Central memory CD4-positive, alpha-beta T cell (primary cell): ENCODE results near the gene DUT.
A peak's percentile ranks its signal among the peaks of the same experiment; 100 is the strongest.
"Not testable (repeated sequence)": the region's sequence is repeated elsewhere in the genome, so short reads cannot be mapped to it uniquely, and the experiment has no call there.

Source experiments
- DNase-seq: peaks from one replicate; pipeline ENCODE4 v3.0.0; 2022
- total RNA-seq, 3 experiments: gene quantifications; one replicate each; lab custom pipeline; 2026; lab: John Stamatoyannopoulos, UW

DUT gene
- 76.3 to 94.1 (median 88.4) reads per million in 3 experiments for total RNA-seq

DNA sequence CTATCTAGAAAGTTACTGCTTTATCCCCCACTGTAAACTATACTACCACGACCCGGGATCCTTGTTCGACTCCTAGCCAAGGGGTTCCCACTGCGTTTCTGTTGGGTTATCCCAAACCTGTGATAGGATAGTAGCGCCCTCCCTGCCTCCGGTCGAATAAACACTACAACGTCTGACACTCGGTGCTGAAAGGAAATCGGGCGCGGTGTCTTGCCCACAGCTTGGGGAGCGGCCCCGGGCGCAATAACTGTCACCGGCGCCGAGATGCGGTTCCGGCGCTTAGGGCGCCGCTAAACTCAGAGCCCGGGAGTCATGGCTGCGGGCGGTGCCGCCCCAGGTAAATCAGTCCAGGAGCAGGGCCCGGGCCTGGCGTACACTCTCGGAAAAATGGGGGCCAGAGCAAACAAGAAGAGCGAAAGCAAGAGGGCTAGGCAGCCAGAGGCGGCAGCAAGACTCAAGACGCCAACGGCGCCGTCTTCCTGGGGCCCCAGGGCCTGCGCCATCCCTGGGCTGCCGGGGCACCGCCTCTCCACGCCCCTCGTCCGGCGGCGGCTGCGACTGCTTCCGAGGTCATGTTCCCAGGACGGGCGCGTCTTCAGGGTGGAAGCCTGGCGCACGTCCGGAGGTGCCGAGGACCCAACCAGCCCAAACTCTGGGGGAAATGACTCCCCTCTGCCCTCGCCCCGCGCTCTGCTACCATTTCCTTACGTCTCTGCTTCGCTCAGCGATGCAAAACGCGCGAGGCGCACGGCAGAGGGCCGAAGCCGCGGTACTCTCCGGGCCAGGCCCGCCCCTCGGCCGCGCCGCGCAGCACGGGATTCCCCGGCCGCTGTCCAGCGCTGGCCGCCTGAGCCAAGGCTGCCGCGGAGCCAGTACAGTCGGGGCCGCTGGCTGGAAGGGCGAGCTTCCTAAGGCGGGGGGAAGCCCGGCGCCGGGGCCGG, at the start of gene DUT:
DUT (plus strand) TSS at position 575 of the 941 bp plus-strand sequence; CDS start at position 662, 87 bp downstream.
- peak; percentile 84 for DNase-seq

DNA sequence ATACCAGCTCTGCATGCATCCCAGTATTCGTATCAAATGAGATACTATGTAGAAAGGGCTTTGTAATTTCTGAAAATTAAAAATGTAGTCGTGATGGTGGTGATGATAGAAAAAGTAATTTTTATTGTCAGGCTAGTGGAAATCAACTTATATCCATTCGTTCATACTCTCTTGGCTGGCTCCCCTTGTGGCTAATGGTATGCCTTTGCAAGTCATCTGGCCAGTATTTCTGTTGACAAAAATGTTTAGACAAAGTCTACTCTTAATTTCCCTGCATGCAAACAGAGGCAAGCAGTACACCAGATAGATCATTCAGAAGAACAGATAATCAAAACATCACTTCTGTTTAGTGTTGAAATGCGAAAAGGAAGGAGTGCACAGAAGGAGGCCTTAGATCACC, 49.6 kb upstream of the DUT start:
- DNase-seq = no peak

DNA sequence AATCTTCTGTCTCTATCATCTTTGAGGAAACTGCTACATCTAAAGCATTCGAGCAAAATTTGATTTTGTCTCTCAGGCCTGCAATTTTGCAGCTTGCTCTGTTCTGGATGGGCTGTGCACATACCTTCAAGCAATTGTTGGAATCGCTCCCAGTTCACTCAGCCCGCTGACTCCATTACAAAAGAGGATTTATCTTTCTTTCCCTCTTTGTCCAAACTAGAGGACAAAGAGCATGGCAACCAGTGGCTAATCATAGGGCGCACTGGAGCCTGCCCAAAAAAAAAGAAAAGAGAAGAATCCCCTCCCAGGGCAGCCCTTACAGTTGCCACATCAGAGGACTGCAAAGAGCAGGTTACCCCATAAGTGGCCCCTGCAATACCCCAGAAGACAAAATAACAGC, 49.0 kb upstream of the DUT start:
- no peak for DNase-seq

DNA sequence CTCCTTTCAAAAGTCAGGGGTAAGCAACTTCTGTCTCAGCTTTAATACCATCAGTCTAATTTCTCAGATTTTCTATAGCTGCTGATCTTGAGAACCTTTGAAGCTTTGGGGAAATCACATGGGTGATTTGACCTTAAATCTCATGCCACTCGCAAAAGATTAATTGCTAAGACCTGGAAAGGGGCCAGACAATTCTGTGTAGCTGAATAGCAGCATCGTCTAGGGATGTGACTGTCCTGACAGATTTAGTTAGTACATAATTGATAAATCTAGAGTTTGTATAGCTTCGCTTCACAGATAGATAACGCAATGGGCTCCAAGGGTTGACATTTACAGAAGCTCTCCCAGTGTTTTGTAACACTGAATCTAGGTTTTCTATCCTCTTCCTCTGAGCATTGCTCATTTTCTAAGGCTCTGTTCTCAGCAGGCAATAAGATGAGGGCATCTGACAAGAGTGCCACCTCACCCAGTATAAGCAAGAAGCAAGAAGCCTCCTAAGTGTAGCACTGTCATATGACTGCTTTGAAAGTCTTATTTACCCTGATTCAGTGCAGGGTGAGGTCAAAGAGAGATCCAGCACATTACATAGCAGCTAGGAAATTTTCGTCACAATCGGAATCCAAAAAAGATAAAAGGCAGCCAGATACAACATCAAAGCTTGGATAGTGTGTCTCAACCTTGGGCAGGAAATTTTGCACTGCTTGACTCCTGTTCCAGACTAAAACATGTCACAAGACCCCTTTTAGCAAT, 47.7 kb upstream of the DUT start:
- no peak for DNase-seq

DNA sequence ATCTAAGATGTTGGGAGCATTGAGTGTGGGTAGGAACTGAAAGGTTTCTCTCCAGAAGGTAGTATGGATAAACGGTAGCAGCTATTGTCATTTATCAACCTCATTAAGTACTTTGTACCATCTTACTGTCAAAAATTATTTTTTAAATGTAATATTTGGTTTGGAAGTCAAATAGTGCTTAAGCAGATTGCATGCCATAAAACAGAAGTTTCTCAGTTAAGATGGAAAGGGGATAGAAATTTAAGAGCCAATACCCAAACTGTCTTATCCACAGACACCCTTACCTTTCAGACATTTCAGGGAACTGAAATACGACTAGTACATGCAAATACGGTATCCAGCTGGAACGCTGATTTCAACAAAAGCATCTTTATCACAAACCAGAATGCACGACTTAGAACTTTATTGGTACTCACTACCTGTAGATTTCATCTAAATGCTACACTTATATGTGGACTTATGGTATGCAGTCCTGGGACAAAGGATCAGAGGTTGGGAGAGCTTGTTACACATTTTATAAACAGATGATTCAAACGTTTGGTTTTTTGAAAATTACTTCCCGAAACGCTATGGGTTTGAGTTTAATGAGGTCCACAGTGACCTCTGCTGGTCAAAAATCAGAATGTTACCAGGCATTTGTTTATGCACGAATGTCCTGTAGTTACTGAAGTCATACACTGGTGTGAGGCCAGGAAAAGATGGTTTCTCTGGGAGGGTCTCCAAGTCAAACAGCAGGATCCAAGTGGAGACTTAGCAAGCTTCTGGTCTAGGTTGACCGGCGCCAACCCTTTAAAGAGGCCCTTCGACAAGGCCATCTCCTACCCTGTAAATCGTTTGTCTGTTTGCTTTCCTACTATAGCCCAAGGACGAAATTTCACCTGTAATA, 45.7 kb upstream of the DUT start:
- peak; percentile 17 for DNase-seq

DNA sequence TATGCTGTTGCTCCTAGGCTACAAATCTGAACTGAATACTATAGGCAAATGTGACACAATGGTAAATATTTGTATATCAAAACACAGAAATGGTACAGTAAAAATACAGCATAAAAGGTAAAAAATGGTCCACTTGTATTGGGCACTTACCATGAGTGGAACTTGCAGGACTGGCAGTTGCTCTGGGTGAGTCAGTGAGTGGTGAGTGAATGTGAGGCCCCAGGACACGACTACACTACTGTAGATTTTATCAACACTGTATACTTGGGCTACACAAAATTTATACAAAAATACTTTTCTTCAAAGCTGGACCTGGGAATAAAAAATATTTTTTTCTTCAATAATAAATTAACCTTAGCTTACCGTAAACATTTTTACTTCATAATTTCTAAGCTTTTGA, 41.6 kb upstream of the DUT start:
- DNase-seq = no peak

DNA sequence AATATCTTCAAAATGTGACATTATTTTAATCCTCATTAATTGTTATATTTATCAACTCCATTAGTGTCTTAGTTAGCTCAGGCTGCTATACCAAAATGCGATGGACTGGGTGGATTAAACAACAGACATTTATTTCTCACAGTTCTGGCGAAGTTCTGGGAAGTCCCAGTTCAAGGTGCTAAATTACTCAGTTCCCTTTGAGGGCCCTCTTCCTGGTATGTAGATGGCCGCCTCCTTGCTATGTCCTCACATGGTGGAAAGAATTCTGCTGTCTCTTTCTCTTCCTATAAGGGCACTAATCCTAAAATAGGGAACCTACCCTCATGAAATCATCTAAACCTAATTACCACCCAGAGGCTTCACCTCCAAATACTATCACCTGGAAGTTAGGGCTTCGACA, 38.8 kb upstream of the DUT start:
- DNase-seq = no peak

DNA sequence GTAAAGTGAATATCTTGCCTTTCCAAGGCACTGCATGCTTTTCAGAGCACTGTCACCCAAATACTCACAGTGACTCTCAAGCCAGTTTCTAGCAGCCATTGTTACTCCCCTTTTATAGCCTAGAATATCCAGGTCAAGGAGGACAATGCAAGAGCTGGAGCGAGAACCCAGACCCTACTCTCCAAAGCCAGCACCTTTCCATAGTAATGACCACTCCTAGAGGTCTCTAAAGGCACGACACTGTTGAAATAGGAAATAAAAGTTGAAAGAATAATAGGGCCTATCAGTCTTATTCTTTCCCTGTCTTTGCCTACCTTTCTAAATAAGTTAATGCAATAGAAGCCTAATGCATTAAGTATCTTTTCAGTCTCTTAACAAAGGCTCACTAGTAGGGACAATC, 33.6 kb upstream of the DUT start:
- no peak for DNase-seq

DNA sequence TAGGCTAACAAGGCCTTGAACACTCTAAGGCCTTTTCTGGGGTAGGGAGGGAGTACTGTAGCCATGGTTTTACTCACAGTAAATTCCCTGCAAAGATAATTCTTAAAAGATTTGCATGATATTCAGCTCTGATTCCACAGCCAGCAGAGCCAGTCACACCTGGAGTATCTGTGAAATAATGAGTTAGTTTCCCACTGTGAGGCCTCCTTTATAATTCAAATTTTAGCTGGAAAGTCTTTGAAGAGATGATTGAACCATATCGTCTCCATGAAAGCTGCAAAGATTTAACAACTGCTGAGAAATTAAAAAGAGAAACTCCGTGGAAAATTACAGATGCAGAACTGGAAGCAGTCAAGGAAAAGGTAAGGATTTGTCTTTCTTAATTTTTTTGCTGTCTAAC, 32.3 kb upstream of the DUT start:
- no peak for DNase-seq

DNA sequence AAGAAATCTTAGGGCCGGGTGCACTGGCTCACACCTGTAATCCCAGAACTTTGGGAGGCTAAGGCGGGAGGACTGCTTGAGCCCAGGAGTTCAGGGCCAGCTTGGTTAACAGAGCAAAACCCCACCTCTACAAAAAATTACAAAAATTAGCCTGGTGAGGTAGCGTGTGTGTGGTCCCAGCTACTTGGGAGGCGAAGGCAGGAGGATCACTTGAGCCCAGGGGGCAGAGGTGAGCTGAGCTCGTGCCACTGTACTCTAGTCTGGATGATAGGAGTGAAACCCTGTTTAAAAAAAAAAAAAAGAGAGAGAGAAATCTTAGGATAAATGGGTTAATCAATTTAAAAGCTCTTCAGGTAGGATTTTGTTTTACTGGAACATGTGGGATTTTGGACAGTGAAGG, 31.2 kb upstream of the DUT start:
- no peak for DNase-seq

DNA sequence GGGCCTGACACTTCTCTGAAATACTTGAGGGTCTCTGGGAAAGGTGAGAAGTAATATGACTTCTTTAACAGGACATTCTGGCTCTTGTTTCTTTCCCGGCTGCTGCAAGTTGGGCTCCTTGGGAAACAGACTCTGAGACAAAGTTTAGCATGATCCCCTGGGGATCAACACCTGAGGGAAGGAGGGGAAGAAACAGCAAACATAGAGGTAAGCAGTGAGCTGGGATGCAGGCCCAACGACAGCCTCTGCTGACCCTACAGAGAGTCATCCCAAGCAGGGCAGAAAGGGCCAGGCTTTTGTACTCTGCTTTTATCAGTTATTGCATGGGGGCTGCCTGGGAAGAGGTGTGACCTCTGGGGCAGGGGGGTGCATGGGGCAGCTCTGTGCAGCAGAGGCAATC, 26.8 kb upstream of the DUT start:
- no peak for DNase-seq

DNA sequence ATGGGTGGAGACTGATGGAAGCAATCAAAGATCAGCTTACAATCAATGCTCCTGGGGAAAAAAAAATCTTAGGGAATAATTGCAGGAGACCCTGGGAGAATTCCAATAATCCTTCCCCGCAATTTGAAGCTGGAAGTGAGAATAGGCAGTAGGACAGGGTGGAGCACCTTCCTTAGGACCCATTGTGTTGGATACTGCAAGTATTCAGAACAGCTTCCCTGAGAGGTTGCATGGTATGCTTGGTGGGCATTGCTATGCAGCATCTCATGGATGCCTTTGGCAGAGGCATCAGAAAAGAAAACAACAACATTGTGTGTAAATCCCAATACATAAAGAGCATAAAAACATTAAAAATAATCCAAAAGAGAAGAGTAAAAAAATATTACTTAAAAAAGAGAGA, 24.6 kb upstream of the DUT start:
- no peak for DNase-seq

DNA sequence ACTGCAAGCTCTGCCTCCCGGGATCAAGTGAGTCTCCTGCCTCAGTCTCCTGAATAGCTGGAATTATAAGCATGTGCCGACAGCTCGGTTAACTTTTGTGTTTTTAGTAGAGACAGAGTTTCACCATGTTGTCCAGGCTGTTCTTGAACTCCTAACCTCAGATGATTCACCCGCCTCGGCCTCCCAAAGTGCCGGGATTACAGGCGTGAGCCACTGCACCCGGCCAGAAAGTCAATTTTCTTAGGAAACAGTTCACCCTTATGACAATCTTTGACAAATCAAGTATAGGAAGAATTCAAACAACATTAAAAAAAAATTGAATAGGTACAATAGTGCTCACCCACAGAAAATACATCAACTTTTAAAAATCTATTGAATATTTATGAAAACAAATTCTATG, 23.6 kb upstream of the DUT start:
- no peak for DNase-seq

DNA sequence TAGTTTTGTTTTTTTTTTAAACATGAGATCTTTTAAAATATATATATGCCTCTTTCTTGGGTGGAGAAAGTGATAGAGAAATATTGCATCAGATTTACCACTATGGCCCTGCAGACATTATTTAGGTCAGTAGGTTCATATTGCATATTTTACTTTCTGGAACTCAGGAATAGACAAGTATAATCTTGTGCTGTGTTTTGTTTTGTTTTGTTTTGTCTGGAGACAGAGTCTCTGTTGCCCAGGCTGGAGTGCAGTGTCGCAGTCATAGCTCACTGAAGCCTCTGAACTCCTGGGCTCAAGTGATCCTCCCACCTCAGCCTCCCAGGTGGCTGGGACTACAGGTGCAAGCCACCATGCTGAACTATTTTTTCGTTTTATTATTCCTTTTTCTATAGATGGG, 21.5 kb upstream of the DUT start:
- DNase-seq = no peak

DNA sequence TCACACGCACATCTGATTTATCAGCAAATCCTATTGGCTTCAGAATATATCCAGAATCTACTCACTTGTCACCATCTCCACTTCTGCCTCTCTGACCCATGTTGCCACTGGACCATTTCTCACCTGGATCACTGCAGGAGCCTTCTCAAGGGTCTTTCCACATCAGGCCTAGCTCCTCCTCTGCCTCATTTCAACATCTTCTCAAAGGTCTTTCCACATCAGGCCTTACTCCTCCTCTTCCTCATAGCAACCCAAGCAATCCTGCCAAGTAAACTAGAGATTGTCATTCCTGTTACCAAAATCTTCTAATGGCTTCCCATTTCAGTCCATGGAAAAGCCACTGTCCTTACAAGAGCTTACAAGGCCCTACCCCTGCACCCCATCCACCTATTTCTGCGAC, 18.0 kb upstream of the DUT start:
- no peak for DNase-seq

DNA sequence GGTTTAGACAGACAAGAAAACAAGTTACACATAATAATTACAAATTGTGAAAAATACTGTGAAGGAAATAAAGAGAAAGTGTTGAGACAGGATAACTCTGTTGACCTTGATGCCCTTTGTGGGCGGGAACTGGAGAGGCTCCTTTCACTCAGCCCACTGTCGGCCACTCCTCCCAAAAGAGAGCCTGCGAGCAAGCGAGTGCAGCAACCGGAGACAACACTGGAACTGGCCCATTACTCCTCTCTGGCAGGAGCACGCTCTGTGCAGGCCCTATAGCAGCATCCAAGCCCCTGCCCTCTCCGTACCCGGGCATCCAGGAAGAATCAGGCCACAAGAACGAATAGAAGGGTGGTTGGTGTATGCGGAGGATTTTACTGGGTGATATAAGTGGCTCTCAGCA, 16.2 kb upstream of the DUT start:
- DNase-seq = no peak

DNA sequence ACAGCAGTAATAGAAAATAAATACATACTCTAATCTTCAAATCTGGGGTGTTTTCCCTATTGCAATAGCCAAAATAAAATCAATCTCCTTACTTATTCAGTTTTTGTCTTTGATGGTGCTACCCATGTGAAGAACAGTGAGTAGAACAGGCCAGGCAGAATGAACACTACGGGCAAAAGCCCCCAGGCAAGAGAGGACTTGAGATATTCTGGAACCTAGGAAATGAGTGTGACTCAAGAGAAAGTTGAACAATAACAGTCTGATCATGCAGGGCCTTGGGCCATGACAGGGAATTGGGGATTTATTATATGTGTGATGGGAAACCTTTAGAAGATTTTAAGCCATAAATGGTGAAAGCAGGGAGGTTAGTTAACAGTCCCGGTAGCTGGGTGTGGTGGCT, 14.0 kb upstream of the DUT start:
- DNase-seq = no peak

DNA sequence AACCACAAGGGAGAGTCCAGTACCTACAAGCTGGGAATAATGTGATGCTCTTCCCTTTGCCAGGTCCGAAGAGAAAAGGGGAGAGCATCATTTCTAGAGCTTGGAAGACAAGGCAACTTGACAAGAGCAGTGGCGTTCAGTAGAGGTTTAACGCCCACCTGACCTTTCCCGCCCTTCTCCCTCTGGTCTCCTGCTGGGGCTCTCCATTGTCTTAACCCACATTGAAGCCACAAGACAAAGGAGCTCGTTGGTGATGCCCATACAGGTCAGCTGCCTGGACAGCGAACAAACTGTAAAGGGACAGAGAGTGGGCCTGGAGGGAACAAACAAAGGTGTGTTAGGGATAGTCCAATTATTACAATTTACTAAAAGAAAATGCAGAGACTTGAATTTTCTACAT, 13.1 kb upstream of the DUT start:
- DNase-seq = no peak

DNA sequence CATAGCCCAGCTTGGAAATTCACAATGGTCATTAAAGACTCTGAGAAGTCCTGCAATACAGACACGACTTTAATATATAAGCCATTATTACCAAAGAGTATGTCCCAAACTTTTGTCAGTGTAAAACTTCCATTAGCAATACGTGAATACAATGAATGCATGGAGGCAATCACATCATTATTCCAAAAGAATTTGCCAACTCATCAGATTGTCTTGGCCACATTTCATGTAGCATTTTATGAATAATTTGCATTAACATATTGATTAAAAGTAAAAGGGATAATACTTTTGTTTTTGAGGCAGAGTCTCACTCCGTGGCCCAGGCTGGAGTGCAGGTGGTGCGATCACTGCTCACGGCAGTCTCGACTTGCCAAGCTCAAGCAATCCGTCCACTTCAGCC, 7.9 kb upstream of the DUT start:
- no peak for DNase-seq

DNA sequence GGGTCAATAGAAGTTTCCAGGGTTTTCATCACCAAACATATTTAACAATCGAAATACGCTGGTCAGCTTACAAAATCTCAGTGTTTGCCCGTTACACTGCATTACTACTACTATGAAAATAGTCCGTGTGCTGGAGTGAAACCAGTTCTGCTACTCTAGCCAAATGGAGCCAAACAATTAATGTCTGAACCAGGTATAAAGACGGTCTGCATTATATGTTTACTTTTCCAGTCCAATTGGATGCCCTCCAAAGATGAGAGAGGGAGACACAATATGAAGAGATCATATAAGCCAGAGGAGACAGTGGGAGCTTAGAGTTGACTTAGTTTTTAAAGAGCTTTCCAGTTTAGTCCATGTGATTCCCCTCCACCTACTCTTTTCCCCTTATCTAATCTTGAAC, 6.3 kb upstream of the DUT start:
- DNase-seq = no peak

DNA sequence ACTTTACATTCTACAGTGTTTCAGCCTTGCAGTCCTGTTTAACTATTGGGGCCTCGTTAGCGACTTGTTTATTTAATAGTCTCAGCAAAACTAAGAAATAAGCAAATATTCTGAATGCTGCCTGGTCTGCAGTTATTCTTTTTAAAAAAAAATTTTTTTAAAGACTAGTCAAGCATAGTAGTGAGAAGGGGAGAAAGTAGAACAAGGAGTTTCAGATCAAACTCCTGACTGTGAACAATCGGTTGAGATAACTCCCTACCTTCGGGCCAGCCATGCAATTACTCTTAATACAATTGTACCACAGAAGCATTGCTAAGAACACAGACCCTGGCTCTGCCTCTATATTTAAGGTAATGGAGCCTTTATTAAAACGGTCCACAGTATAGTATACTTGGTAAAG, 5.8 kb upstream of the DUT start:
- DNase-seq = no peak

DNA sequence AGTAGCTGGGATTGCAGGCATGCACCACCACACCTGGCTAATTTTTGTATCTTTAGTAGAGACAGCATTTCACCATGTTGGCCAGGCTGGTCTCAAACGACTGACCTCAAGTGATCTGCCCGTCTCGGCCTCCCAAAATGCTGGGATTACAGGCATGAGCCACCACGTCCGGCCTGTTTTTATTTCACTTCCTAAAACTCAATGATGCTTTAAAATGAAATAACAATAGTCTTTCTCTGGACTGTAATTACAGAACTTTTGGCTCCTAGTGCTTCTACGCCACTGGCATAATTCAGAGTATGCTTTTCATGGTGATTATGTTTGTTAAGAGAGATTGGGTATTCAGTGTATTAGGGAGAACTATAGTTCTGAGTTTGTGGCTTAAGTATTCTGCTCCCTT, 5.0 kb upstream of the DUT start:
- DNase-seq = not testable (repeated sequence)
